Endothelial cell of umbilical vein (primary cell): ENCODE measurements around the gene ZEB1. TPM values are rescaled to one million over a fixed set of nuclear protein-coding genes. Genes with fewer than 3 reads are reported as not detected.
A peak's percentile ranks its signal among the peaks of the same experiment; 100 is the strongest.

ENCODE experiments used
- BruUV-seq: library from RNA; stranded (reverse); fragments of 400-500 nt; replicated peaks from 2 replicates; lab custom pipeline; 2021; lab: Mats Ljungman, UMichigan
- CTCF ChIA-PET: fragments of 300-600, 350-600 bp; sonication (Branson Sonifier 250); formaldehyde crosslinking; loops from one replicate; lab custom pipeline; 2021; ENCODE audit warnings: antibody characterized with exemption, inconsistent platforms; lab: Charles Lee
- POLR2A ChIA-PET: fragments of 300-600, 350-600 bp; sonication (Branson Sonifier 250); formaldehyde crosslinking; loops from one replicate; lab custom pipeline; 2021; ENCODE audit warnings: antibody characterized with exemption, inconsistent platforms; lab: Charles Lee
- DNase-seq: peaks from one replicate; pipeline ENCODE4 v3.0.0-alpha.2; 2011; ENCODE audit warnings: low read depth, low spot score
- FAIRE-seq: peaks from 2 replicates; lab custom pipeline; 2011; peaks lifted over from hg19 to GRCh38; lab: Jason Lieb, UNC
- H2AFZ ChIP-seq: 2 replicates; pipeline ENCODE4 v1.6.0; 2012; ENCODE audit warnings: low read depth, low read length, control low read depth, inconsistent platforms
- H3K27ac ChIP-seq: 2 replicates; pipeline ENCODE4 v1.5.1; 2011; ENCODE audit warnings: low read depth, mild to moderate bottlenecking, control low read depth, low read length, moderate library complexity; ENCODE audit not compliant: insufficient read depth
- H3K27me3 ChIP-seq, 2 experiments: 2 replicates each; pipeline versions ENCODE4 v1.6.0 to v1.6.1; 2011; ENCODE audit warnings: low read length in 2 of 2, mixed read lengths in 1 of 2; ENCODE audit not compliant: control insufficient read depth in 2 of 2, insufficient read depth in 2 of 2
- H3K36me3 ChIP-seq, 2 experiments: 2 replicates in 1 of 2; 3 replicates in 1 of 2; pipeline ENCODE4 v1.5.1; 2011; ENCODE audit warnings: low read length in 2 of 2, mild to moderate bottlenecking in 1 of 2, moderate library complexity in 1 of 2; ENCODE audit not compliant: control insufficient read depth in 2 of 2, insufficient read depth in 2 of 2; ENCODE audit errors: extremely low read depth in 1 of 2
- H3K4me1 ChIP-seq: 3 replicates; pipeline ENCODE4 v1.5.1; 2011; ENCODE audit warnings: mild to moderate bottlenecking, low read length; ENCODE audit not compliant: control insufficient read depth, insufficient read depth; ENCODE audit errors: extremely low read depth
- H3K4me2 ChIP-seq: 2 replicates; pipeline ENCODE4 v1.6.1; 2011; ENCODE audit warnings: low read length, control low read depth, mixed read lengths; ENCODE audit not compliant: insufficient read depth
- H3K4me3 ChIP-seq, 3 experiments: fragments of 200-600 bp in 1 of 3; sonication (generic), shearing (Covaris generic) in 1 of 3; replicated peaks in 1 of 3; 2 replicates each; pipeline ENCODE4 v1.5.1; 2011 to 2016; ENCODE audit warnings: control low read depth in 3 of 3, low read length in 3 of 3, mild to moderate bottlenecking in 2 of 3, inconsistent platforms in 1 of 3, low read depth in 1 of 3, moderate library complexity in 1 of 3; ENCODE audit not compliant: insufficient read depth in 1 of 3
- H3K79me2 ChIP-seq: 2 replicates; pipeline ENCODE4 v1.6.0; 2012; ENCODE audit warnings: low read length, inconsistent platforms; ENCODE audit not compliant: control insufficient read depth, insufficient read depth
- H3K9ac ChIP-seq: replicated peaks from 2 replicates; pipeline ENCODE3; 2011; ENCODE audit warnings: low read length, control low read depth; ENCODE audit not compliant: insufficient read depth; ENCODE audit errors: extremely low read depth
- H3K9me1 ChIP-seq: replicated peaks from 3 replicates; pipeline ENCODE4 v1.6.0; 2011; ENCODE audit warnings: mild to moderate bottlenecking, low read length; ENCODE audit not compliant: control insufficient read depth, insufficient read depth; ENCODE audit errors: extremely low read depth
- H3K9me3 ChIP-seq: replicated peaks from 2 replicates; pipeline ENCODE4 v1.5.1; 2012; ENCODE audit warnings: low read length, inconsistent platforms; ENCODE audit not compliant: control insufficient read depth, insufficient read depth
- H4K20me1 ChIP-seq: replicated peaks from 2 replicates; pipeline ENCODE3; 2011; ENCODE audit warnings: mild to moderate bottlenecking, low read length; ENCODE audit not compliant: control insufficient read depth, insufficient read depth; ENCODE audit errors: extremely low read depth
- CTCF ChIP-seq, 2 donors: IDR thresholded peaks; 1 replicate in 1 of 2; 2 replicates in 1 of 2; pipeline ENCODE4 v1.5.1; 2011; ENCODE audit warnings: low read length in 2 of 2, mild to moderate bottlenecking in 2 of 2, moderate library complexity in 2 of 2, control low read depth in 1 of 2, inconsistent platforms in 1 of 2, low read depth in 1 of 2; ENCODE audit not compliant: insufficient read depth in 1 of 2; ENCODE audit errors: extremely low read depth in 1 of 2
- EZH2 ChIP-seq: IDR thresholded peaks from 2 replicates; pipeline ENCODE4 v1.6.1; 2012; ENCODE audit warnings: borderline replicate concordance, low read depth, mild to moderate bottlenecking, moderate library complexity, low read length, inconsistent platforms; ENCODE audit not compliant: severe bottlenecking
- FOS ChIP-seq: IDR thresholded peaks from 2 replicates; pipeline ENCODE4 v1.6.1; 2011; ENCODE audit warnings: mild to moderate bottlenecking, low read length, moderate library complexity, borderline replicate concordance; ENCODE audit not compliant: insufficient read depth
- GATA2 ChIP-seq: IDR thresholded peaks from 2 replicates; pipeline ENCODE4 v1.7.0; 2011; ENCODE audit warnings: low read depth, mild to moderate bottlenecking, moderate library complexity, mixed read lengths, low read length; ENCODE audit not compliant: insufficient read length, insufficient read depth
- JUN ChIP-seq: IDR thresholded peaks from 2 replicates; pipeline ENCODE4 v1.6.1; 2011; ENCODE audit warnings: borderline replicate concordance, low read depth; ENCODE audit not compliant: insufficient read length, insufficient read depth
- MAX ChIP-seq: IDR thresholded peaks from 2 replicates; pipeline ENCODE4 v1.6.1; 2011; ENCODE audit not compliant: insufficient read depth, insufficient read length
- MYC ChIP-seq: IDR thresholded peaks from one replicate; pipeline ENCODE4 v1.6.1; 2011; ENCODE audit warnings: mild to moderate bottlenecking, low read depth, low read length
- POLR2A ChIP-seq: IDR thresholded peaks from 2 replicates; pipeline ENCODE4 v1.6.1; 2012; ENCODE audit warnings: low read depth, mild to moderate bottlenecking, control low read depth, low read length
- POLR2AphosphoS5 ChIP-seq: IDR thresholded peaks from 2 replicates; pipeline ENCODE4 v1.6.1; 2012; ENCODE audit warnings: low read depth, mild to moderate bottlenecking, control low read depth, low read length, moderate library complexity; ENCODE audit not compliant: insufficient read depth
- dilution Hi-C: fragments of 300-500 bp; cut with MboI; formaldehyde crosslinking; loops from one replicate; pipeline ENCODE4 v1.15.0; 2019; ENCODE audit warnings: low sequenced_read_pairs; ENCODE audit not compliant: extremely low pct_ligation_motif_present
- intact Hi-C: fragments of 100-400 bp; cut with micrococcal nuclease; formaldehyde crosslinking; loops from one replicate; pipeline ENCODE4 v1.10.0; 2022
- polyA plus RNA-seq, 4 experiments: library from polyadenylated mRNA; depleted of rRNA in 3 of 4; stranded (reverse) in 3 of 4; unstranded in 1 of 4; fragments of >200 nt; gene quantifications; 2 replicates each; pipeline versions ENCODE4 v1.2.1 to v1.2.3, GENCODE V29; 2011 to 2012; ENCODE audit warnings: missing spikeins in 1 of 4
- total RNA-seq: library from RNA; stranded (reverse); gene quantifications from 2 replicates; pipeline ENCODE4 v1.2.3, GENCODE V29; 2021

Gene ZEB1
- total and polyA plus RNA-seq, 2 donors (not counting 3 experiments of a cell fraction or from before 2014, with no cell fraction given) = 19.8 to 130 TPM

- intact Hi-C loops = no loop called here
Observed at GRCh38 chr10:31549896-31550295, 230.9 kb downstream of the ZEB1 start.

GRCh38 chr10:31554556-31554955 lies 235.5 kb downstream of the ZEB1 start:
- intact Hi-C loops = no loop called here

More at GRCh38 chr10:31549896-31550295, 230.9 kb downstream of the ZEB1 start:
- no peak for FAIRE-seq
- ChIA-PET POLR2A (no interaction called here), CTCF (no interaction called here)
- no peaks in the 10 kb centered on the region for H3K4me1 ChIP-seq
- no peaks in the 10 kb centered on the region for H4K20me1 ChIP-seq
- H3K27ac ChIP-seq = no peak overlapping the region
- H3K36me3 ChIP-seq = no peaks in the 10 kb centered on the region
- H3K9me3 ChIP-seq = no peaks in the 10 kb centered on the region
- no peaks in the 10 kb centered on the region for H3K79me2 ChIP-seq
- H3K9ac ChIP-seq = no peak overlapping the region
- no peak overlapping the region for H3K4me2 ChIP-seq
- no TSS peak for BruUV-seq
- no peak overlapping the region for H3K4me3 ChIP-seq
- no peak for DNase-seq
- TF ChIP-seq GATA2 (no peak), FOS (no peak)
- H3K27me3 ChIP-seq = no peaks in the 10 kb centered on the region
- H3K9me1 ChIP-seq = no peaks in the 10 kb centered on the region
- H2AFZ ChIP-seq = no peak overlapping the region
- dilution Hi-C loops = no loop called here

More at GRCh38 chr10:31554556-31554955, 235.5 kb downstream of the ZEB1 start:
- Histone ChIP-seq H3K9me1 (no peaks in the 10 kb centered on the region), H3K4me1 (no peaks in the 10 kb centered on the region), H3K4me3 (no peak overlapping the region), H3K9ac (no peak overlapping the region), H3K9me3 (no peaks in the 10 kb centered on the region), H3K4me2 (no peak overlapping the region), H2AFZ (no peak overlapping the region), H3K27me3 (peaks cover 2 to 6% of the 10 kb centered on the region in 2 experiments), H3K79me2 (no peaks in the 10 kb centered on the region), H4K20me1 (no peaks in the 10 kb centered on the region), H3K27ac (no peak overlapping the region), H3K36me3 (no peaks in the 10 kb centered on the region)
- FAIRE-seq = peak; percentile 12
- no peak for TF ChIP-seq POLR2AphosphoS5
- no peak for TF ChIP-seq EZH2
- no peak for TF ChIP-seq GATA2
- TF ChIP-seq CTCF (IDR thresholded peaks at IDR 0.05; ENCODE audit: extremely low read depth in 1 of 2, insufficient read depth in 1 of 2, low read depth in 1 of 2, low read length in 2 of 2) = no peak
- no peak for TF ChIP-seq MAX
- TF ChIP-seq POLR2A = no peak
- no peak for TF ChIP-seq FOS
- TF ChIP-seq JUN = no peak
- no peak for TF ChIP-seq MYC
- CTCF ChIA-PET = no interaction called here
- DNase-seq = no peak
- POLR2A ChIA-PET = no interaction called here
- no TSS peak for BruUV-seq
- dilution Hi-C loops = no loop called here
